KG1 (cell line): ENCODE results near the gene BCORL1.

Experiments used
- DNase-seq: peaks from one replicate; lab custom pipeline; 2025; lab: John Stamatoyannopoulos, UW

BCORL1 gene

GRCh38 chrX:129961180-129962083, 21.0 kb upstream of the BCORL1 start:
- peak; percentile 5 for DNase-seq

- no peak for DNase-seq
Observed at GRCh38 chrX:129963729-129964128, 18.7 kb upstream of the BCORL1 start.

- no peak for DNase-seq
Observed at GRCh38 chrX:129965166-129965565, 17.3 kb upstream of the BCORL1 start.

- DNase-seq = no peak
Observed at GRCh38 chrX:129968968-129969367, 13.5 kb upstream of the BCORL1 start.

- no peak for DNase-seq
Observed at GRCh38 chrX:129976441-129976840, 6.0 kb upstream of the BCORL1 start.

GRCh38 chrX:129979207-129979920, 3.1 kb upstream of the BCORL1 start:
- no peak for DNase-seq

GRCh38 chrX:129980001-129980401, 2.4 kb upstream of the BCORL1 start:
- DNase-seq = no peak

GRCh38 chrX:129980540-129981199, 1.8 kb upstream of the BCORL1 start:
- no peak for DNase-seq

GRCh38 chrX:129981200-129981553, 1.3 kb upstream of the BCORL1 start:
- DNase-seq = no peak

GRCh38 chrX:129981752-129982299, 609 bp upstream of the BCORL1 start:
- no peak for DNase-seq

GRCh38 chrX:129983575-129984110, 1.2 kb downstream of the BCORL1 start:
- DNase-seq = no peak

GRCh38 chrX:129984111-129984958, 1.9 kb downstream of the BCORL1 start:
- DNase-seq = no peak

GRCh38 chrX:129987871-129988270, 5.4 kb downstream of the BCORL1 start:
- no peak for DNase-seq

- no peak for DNase-seq
Observed at GRCh38 chrX:129992181-129992580, 9.7 kb downstream of the BCORL1 start.

- DNase-seq = no peak
Observed at GRCh38 chrX:129996120-129996519, 13.7 kb downstream of the BCORL1 start.

GRCh38 chrX:129997086-129997485, 14.7 kb downstream of the BCORL1 start:
- DNase-seq = no peak

- no peak for DNase-seq
Observed at GRCh38 chrX:129998021-129998420, 15.6 kb downstream of the BCORL1 start.

- no peak for DNase-seq
Observed at GRCh38 chrX:130001893-130002292, 19.5 kb downstream of the BCORL1 start.

- DNase-seq = no peak
Observed at GRCh38 chrX:130002541-130002940, 20.1 kb downstream of the BCORL1 start.

- DNase-seq = no peak
Observed at GRCh38 chrX:130005089-130005807, 22.8 kb downstream of the BCORL1 start.
